Cardiac ventricle fibroblast (primary cell): Measurements from ENCODE around the gene SLC17A6. TPM values are rescaled to one million over a fixed set of nuclear protein-coding genes. Genes with fewer than 3 reads are reported as not detected.

Experiments used
- total RNA-seq: library from RNA; depleted of rRNA; stranded (reverse); fragments of >200 nt; gene quantifications from 2 replicates; pipeline ENCODE4 v1.2.3, GENCODE V29; 2015

The SLC17A6 gene
- not detected in 2 replicates for total RNA-seq

DNA sequence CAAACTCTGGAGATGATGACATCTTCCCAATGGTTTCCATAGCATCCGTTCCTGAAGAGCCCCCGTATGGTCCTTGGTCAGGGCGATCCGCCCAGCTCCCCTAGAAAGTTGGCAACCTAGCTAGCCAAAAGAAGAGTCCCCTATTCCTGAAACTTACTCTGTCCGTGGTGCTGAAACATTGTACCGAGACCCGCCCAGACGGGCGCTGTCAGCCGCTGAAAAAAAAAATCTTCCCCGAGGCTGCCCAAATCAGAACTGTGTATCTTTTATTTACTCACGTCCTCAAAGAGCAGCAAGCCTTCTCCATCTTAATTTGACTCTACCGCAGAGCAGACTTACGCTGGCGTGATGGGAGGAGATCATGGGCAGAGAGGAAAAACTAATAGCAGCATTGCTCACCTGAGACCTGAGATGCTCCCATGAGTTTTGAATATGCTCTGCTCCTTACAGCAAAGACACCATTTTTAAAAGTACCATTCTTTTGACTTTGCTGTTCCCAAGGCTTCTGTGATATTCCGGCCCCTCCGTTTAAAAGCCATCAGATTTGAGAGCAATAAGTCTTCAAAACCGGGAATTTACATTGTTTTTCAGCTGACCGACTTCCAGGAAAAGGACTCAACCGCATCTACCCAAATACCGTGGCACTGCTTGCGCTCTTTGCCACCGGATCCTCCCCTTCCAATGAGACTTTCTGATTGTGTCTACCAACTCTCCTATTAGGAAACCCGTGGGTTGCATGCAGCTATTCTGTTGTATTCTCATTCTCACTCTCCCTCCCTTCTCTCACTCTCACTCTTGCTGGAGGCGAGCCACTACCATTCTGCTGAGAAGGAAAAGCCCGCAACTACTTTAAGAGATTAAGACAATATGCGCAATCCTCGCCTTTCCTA is at the start of gene SLC17A6:
SLC17A6 (plus strand) TSS at position 786 of the 890 bp plus-strand sequence. CDS start 153 bp downstream, outside the sequence.

Other genes starting within 250 kb of the SLC17A6 start
- gene ANO5, start 145.3 kb upstream of the SLC17A6 start, total RNA-seq, result not detected in 2 replicates